GM08714 (cell line): ENCODE results near the gene SLC25A24.

ENCODE experiments used
- H3K4me3 ChIP-seq: fragments of 200-500 bp; sonication (Bioruptor generic); 2 replicates; pipeline ENCODE4 v1.5.1; 2014; ENCODE audit warnings: mild to moderate bottlenecking, low read length, inconsistent platforms
- ZNF274 ChIP-seq: IDR thresholded peaks from 2 replicates; pipeline ENCODE4 v1.6.1; 2012; ENCODE audit warnings: mild to moderate bottlenecking, low read depth, low read length

SLC25A24 gene

GRCh38 chr1:108129999-108130398 is 70.1 kb downstream of the SLC25A24 start:
- TF ChIP-seq ZNF274 = no peak
- no peak overlapping the region for H3K4me3 ChIP-seq

- no peak overlapping the region for H3K4me3 ChIP-seq
- no peak for TF ChIP-seq ZNF274
Measured at GRCh38 chr1:108125312-108126138, 74.6 kb downstream of the SLC25A24 start.

GRCh38 chr1:108124622-108125311 is 75.4 kb downstream of the SLC25A24 start:
- TF ChIP-seq ZNF274 = no peak
- no peak overlapping the region for H3K4me3 ChIP-seq

- no peak overlapping the region for H3K4me3 ChIP-seq
- TF ChIP-seq ZNF274 = no peak
Measured at GRCh38 chr1:108124023-108124422, 76.1 kb downstream of the SLC25A24 start.

- no peak for TF ChIP-seq ZNF274
- H3K4me3 ChIP-seq = no peak overlapping the region
Measured at GRCh38 chr1:108121358-108122143, 78.6 kb downstream of the SLC25A24 start.

- TF ChIP-seq ZNF274 = no peak
- no peak overlapping the region for H3K4me3 ChIP-seq
Measured at GRCh38 chr1:108120163-108120562, 80.0 kb downstream of the SLC25A24 start.

GRCh38 chr1:108119500-108119899 is 80.6 kb downstream of the SLC25A24 start:
- TF ChIP-seq ZNF274 = no peak

GRCh38 chr1:108117945-108118902 is 81.9 kb downstream of the SLC25A24 start:
- H3K4me3 ChIP-seq = no peak overlapping the region
- no peak for TF ChIP-seq ZNF274

More at GRCh38 chr1:108119500-108119899, 80.6 kb downstream of the SLC25A24 start:
- H3K4me3 ChIP-seq = no peak overlapping the region

GRCh38 chr1:108117237-108117636 is 82.9 kb downstream of the SLC25A24 start:
- H3K4me3 ChIP-seq = no peak overlapping the region

GRCh38 chr1:108114033-108114599 is 86.0 kb downstream of the SLC25A24 start:
- no peak overlapping the region for H3K4me3 ChIP-seq
- no peak for TF ChIP-seq ZNF274

More at GRCh38 chr1:108117237-108117636, 82.9 kb downstream of the SLC25A24 start:
- no peak for TF ChIP-seq ZNF274

- no peak for TF ChIP-seq ZNF274
- no peak overlapping the region for H3K4me3 ChIP-seq
Measured at GRCh38 chr1:108113496-108113895, 86.6 kb downstream of the SLC25A24 start.

- no peak for TF ChIP-seq ZNF274
- H3K4me3 ChIP-seq = no peak overlapping the region
Measured at GRCh38 chr1:108109295-108109973, 90.7 kb downstream of the SLC25A24 start.
